Measurements from ENCODE around the gene CA5B.
A peak's percentile ranks its signal among the peaks of the same experiment; 100 is the strongest.
"Not testable (repeated sequence)": the region's sequence is repeated elsewhere in the genome, so short reads cannot be mapped to it uniquely, and the experiment has no call there.

The CA5B gene

DNA sequence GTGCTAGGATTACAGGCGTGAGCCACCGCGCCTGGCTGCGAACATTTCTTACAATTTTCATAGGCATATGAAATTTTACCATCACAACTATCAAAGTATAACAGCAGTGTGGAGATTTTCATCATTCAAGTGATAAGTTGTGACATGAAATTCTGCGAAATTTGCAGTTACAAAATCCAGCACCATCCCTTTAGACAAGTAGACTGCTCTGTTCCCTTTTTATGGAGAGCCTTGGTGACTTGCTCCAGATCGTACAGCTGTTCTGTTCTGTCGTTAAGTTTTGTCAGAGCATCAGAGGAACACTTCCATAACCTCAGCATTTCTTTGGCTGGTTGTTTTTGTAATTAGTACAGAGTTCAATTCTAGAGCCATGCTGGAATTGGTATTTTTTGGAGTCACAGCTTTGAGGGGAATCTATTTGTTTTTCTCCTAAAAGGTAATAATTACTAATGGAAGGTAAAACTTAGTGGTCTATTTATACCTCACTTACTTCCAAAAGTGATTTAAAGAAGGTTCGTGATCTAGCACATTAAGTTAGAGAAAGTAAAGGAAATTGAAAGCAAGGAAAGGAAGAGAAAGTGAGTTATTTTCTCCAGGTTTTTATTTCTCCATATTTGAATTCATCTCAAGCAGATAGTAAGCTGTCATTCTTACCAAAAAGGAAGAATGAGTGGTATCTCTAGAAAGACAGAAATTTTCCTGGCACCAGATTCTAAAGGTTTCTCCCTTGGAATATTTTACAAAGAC lies 74.3 kb downstream of the CA5B start:
- DNase-seq (ENCODE audit: low read depth, low spot score), result no peak

DNA sequence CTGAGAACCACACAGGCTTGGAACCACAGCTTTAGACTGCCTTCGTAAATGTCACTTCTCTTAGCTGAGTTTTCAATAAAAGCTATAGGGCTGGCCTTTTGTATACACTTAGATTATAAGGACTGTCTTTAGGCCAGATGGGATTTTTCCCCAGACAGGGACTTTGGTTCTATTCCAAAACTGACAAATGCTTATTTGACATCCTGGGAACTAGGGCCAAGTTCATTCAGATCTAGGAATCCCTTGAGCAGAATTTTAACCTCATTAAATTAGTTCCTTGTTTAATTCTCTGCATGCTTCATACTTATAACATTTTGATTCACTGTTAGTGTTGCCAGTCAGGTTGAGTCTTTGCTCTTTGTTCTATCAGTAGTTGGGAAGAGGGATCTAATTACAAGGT lies 75.3 kb downstream of the CA5B start:
- DNase-seq (ENCODE audit: low read depth, low spot score), result no peak

DNA sequence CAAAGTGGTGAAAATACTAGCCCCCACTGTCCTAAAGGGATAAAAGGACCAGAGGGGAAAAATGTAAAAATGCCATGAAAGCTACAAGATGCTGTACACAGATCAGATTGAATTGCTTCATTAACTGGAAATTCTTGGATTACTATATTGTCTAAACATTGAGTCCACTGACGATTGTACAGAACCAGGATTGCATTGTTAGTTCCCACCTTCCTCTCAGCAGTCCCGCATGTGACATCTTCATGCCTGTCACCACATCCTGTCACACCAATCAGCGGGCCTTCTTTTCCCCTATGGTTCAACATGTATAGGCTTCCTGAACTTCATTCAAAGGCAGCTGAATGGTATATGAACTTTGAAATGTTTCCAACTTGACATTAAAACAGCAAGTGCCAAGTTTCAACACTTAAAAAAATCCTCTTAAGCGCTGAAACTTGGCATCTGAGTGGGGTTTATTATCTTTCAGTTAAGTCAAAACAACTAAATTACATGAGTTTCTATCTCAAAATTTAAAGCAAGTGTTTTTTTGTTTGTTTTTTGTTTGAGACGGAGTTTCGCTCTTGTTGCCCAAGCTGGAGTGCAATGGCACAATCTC lies 76.8 kb downstream of the CA5B start:
- DNase-seq (ENCODE audit: low read depth, low spot score), result no peak

DNA sequence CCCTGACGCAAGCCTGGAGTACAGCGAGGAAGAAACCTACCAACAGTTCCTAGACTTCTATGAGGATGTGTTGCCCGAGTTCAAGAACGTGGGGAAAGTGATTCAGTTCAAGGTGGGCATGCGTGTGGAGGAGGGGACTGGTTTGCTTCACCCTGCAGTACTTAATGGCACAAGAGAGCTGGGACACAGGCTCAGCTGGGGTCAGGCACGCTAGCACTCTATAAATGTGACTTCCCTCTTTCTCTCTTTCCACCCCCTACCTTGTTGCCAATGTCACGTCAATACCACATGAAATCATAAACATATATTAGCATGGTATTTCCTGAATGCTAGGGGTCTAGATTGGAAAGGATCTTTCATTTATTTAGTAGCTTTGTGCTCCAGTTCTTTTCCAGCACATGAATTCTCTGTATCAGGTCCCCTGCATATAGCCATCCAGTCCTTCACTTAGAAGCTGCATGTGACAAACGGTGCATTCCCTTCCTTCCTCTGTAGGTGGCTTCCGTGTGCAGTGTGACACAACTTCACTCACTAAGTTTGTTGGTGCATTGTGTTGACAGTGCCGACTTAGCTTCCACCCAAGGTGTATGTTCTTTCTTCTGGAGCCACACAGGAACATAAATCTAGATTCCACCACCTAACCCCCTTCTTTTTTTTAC lies 77.8 kb downstream of the CA5B start:
- DNase-seq (ENCODE audit: low read depth, low spot score), result peak; percentile 55

DNA sequence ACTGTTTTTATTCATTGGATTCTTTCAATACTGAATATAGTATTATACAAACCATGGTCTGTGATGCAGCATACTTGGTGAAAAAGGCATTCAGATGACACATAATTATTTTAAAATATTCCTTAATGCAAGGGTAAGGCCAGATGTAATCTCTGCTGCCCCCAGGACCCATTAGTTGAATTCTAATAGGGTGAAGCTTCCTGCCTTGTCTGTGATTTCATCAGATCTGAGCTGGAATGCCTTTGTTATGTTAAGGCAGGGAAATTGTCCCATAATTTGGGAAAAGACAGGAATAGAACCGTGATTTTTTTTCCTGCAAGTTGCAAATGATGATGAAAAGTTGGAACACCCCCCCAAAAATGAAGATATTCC lies 78.4 kb downstream of the CA5B start:
- peak; percentile 10 for DNase-seq (ENCODE audit: low read depth, low spot score)

DNA sequence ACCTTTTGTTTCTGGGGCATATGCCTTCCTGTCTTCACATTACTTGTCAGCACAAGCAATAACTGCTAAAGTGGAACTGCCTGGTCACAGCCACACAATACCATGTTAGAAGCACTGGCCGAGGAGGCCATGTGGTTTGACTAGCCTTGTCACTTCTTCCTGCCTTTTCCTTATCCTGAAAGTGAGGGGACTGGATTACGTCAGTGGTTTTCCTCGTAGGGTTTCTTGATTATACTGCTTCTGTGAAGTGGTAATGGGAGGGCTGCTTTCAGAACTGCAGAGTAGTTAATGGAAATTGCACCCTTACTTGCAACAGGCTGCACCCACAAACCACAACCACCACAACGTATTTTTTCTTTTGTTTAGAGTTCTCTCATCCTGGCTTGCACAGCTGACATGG lies 78.8 kb downstream of the CA5B start:
- DNase-seq (ENCODE audit: low read depth, low spot score), result peak; percentile 31

DNA sequence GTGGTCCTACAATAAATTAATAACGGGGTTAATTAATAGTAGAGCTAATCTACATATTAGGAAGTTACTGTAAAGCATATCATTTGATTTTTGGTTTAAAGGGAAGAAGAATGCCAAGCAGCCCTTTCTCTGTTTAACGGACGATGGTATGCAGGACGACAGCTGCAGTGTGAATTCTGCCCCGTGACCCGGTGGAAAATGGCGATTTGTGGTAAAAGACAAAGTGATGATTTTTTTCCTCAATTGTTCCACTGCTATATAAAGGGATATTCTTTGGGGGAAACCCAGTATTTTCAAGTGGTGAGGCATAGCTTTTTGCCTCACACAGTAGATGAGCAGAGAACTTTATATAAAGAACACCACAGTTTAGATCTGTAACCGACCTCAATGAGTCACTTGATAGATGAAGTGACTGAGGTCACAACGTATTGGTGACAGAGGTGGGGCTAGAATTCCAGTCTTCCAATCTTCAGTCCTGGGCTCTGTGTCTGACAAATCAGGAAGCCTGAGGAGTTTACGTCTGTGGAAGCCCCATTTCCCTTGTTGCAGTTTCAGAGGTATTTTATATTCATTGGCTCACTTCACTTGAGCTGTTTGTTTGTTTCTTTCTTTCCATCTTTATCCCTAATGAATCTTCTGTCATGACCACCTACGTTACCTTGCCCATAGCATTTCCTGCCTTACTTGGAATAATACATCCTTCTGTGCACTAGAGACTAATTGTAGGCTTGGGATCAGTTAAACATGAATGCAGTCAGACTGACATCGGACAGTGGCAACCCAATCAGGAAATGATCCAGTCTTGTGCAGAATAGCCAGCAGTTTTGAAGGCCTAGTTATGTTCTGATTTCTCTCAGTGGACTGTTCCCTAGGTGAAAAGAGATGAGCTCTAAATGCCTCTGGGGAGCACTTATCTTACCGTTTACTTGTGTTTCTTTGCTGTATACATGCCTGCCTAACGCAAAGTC lies 82.3 kb downstream of the CA5B start:
- DNase-seq (ENCODE audit: low read depth, low spot score), result no peak

DNA sequence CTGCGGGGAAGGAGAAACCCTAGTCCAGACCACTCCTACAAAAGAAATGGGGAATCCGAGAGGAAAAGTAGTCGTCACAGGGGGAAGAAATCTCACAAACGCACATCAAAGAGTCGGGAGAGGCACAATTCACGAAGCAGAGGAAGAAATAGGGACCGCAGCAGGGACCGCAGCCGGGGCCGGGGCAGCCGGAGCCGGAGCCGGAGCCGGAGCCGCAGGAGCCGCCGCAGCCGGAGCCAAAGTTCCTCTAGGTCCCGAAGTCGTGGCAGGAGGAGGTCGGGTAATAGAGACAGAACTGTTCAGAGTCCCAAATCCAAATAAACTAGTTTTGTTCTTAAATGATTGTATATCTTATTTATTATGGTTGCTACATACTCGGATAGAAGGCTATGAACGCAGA lies 84.9 kb downstream of the CA5B start:
- DNase-seq (ENCODE audit: low read depth, low spot score), result no peak

DNA sequence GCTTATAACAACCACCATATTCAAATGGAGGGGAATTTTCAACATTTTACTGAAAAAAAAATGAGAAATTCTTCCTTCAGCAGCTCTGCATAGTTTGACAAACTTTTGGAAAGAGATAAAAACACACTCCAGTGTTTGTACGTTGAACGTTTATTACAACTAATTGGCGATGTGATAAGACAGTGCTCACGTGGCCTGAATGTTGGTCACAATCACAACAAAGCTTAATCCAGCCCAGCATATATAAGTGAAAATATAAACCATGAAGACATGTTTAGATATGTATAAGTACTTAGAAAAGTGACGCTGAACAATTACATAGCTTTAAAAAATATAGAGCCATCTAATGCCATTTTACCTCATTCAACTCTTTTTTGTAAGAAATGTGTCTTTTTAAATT lies 87.9 kb downstream of the CA5B start:
- DNase-seq (ENCODE audit: low read depth, low spot score), result no peak

DNA sequence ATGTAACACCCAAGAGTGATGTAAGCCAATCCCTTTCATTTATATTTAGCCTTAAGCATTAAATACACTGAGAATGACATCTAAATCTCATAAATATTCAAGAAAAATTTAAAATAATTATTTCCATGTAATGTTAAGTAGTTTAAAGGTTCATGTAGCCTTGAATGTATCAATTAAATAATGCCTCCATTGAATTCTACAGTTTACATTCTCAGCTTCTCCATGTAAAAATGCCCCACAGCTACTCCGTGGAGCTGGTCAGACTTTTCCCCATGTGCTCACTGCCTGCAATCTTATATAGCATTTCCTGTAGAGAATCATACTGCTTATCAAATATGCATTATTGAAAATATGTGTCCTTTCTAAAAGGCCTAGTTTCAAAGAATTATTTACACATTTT lies 91.1 kb downstream of the CA5B start:
- no peak for DNase-seq (ENCODE audit: low read depth, low spot score)

DNA sequence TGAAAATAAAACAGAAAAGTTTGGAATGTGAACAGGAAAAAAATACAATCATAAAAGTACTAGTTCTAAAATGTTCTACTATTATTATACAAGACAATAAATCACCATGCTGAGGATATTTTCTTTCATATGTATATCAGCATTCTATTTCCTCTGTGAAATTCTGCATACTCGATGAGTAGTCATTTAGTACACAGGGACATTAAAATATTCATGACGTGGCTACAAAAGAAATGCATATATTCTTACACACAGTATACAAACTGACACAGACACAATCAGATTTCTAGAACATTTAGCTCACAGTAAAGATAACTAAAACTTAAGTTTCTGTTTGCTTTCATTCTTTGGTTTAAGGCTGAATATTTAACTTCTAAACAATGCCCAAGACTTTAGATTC lies 93.3 kb downstream of the CA5B start:
- not testable (repeated sequence) for DNase-seq (ENCODE audit: low read depth, low spot score)

DNA sequence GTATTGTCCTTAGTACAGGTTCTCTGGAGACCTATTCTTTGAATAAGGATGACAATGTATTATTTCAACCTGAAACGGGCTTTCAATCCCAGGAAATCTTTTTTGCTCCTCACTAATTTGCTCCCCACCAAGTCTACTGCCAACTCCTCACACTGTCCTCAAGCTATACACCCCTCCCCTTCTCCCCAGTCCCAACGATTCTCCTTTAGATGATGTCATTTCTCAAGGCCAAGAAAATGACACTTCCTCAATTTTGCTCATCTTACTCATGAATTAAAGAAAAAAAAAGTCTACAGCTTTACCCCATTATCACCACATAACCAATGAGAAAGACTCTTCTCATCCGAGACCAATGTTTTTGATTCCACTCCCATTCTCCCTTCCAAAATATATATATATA lies 96.0 kb downstream of the CA5B start:
- no peak for DNase-seq (ENCODE audit: low read depth, low spot score)

DNA sequence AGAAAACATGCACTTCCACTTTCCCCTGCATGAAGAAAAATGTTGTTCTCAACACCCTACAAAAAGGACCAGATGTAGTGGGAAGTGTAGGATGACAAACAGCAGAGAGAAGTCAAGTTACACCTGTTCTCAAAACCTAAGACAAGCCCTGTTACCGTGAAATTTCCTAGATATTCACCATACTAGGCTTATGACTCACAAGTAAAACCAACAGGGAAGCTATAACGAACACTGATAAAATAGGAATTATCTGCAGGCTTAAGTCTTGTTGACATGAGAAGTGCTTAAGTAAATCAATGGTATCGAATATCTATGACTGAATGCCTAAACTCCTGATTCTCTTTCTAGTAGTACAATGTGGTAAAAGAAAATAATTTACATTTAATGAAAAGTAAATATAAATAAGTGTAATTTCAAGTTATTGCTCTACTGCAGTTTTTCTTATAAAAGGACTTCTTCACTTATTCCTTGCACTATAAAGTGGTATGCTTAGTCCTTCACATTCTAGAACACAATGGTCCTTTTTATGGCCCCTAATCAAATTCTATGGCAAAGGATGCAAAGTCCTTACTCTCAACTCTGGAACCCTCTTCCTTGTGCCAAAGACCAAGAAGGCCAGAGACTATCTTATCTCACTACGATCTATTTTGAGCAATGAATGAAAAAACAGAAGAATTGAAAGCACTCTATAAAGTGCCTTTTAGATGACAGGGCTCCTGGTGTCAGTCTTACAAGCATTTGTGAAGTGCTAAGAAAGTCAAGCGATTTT lies 96.9 kb downstream of the CA5B start:
- DNase-seq (ENCODE audit: low read depth, low spot score), result no peak
